Keratinocyte (primary cell): ENCODE data around the gene KCNMA1. TPM values are rescaled to one million over a fixed set of nuclear protein-coding genes. Genes with fewer than 3 reads are reported as not detected.

Source experiments
- DNase-seq: peaks from one replicate; pipeline ENCODE4 v3.0.0-alpha.2; 2011; ENCODE audit warnings: low read depth, missing footprints, low spot score
- FAIRE-seq: peaks from 2 replicates; lab custom pipeline; 2011; peaks lifted over from hg19 to GRCh38; lab: Jason Lieb, UNC
- H2AFZ ChIP-seq: 2 replicates; pipeline ENCODE4 v1.6.0; 2012; ENCODE audit warnings: low read length, control low read depth, inconsistent platforms; ENCODE audit not compliant: control insufficient read depth
- H3K27ac ChIP-seq: 2 replicates; pipeline ENCODE4 v1.5.1; 2011; ENCODE audit warnings: low read length; ENCODE audit not compliant: control insufficient read depth, insufficient read depth
- H3K27me3 ChIP-seq: 3 replicates; pipeline ENCODE4 v1.6.0; 2011; ENCODE audit warnings: low read length; ENCODE audit not compliant: control insufficient read depth, insufficient read depth; ENCODE audit errors: extremely low read depth
- H3K36me3 ChIP-seq, 2 experiments: 2 replicates in 1 of 2; 3 replicates in 1 of 2; pipeline ENCODE4 v1.5.1; 2011; ENCODE audit warnings: low read length in 2 of 2, mild to moderate bottlenecking in 1 of 2; ENCODE audit not compliant: control insufficient read depth in 2 of 2, insufficient read depth in 2 of 2; ENCODE audit errors: extremely low read depth in 1 of 2
- H3K4me1 ChIP-seq: 3 replicates; pipeline ENCODE4 v1.5.1; 2011; ENCODE audit warnings: low read length; ENCODE audit not compliant: control insufficient read depth, insufficient read depth; ENCODE audit errors: extremely low read depth
- H3K4me2 ChIP-seq: 3 replicates; pipeline ENCODE4 v1.6.0; 2011; ENCODE audit warnings: low read depth, low read length; ENCODE audit not compliant: control insufficient read depth, insufficient read depth; ENCODE audit errors: extremely low read depth
- H3K4me3 ChIP-seq, 3 experiments: fragments of 200-600 bp in 1 of 3; sonication (generic) in 1 of 3; 2 replicates in 2 of 3; 3 replicates in 1 of 3; pipeline ENCODE4 v1.5.1; 2011 to 2016; ENCODE audit warnings: low read length in 3 of 3, mild to moderate bottlenecking in 3 of 3, control low read depth in 2 of 3, inconsistent platforms in 1 of 3, low read depth in 1 of 3, mixed read lengths in 1 of 3, mixed run types in 1 of 3, moderate library complexity in 1 of 3; ENCODE audit not compliant: control insufficient read depth in 2 of 3, insufficient read depth in 2 of 3; ENCODE audit errors: extremely low read depth in 1 of 3
- H3K79me2 ChIP-seq: 2 replicates; pipeline ENCODE4 v1.6.0; 2012; ENCODE audit warnings: low read length; ENCODE audit not compliant: control insufficient read depth, insufficient read depth
- H3K9ac ChIP-seq: 3 replicates; pipeline ENCODE4 v1.6.0; 2011; ENCODE audit warnings: low read length; ENCODE audit not compliant: control insufficient read depth, insufficient read depth; ENCODE audit errors: extremely low read depth
- H3K9me1 ChIP-seq: 3 replicates; pipeline ENCODE4 v1.6.0; 2011; ENCODE audit warnings: low read length; ENCODE audit not compliant: control insufficient read depth, insufficient read depth; ENCODE audit errors: extremely low read depth
- H3K9me3 ChIP-seq: 2 replicates; pipeline ENCODE4 v1.5.1; 2012; ENCODE audit warnings: low read depth, low read length; ENCODE audit not compliant: control insufficient read depth
- H4K20me1 ChIP-seq: 3 replicates; pipeline ENCODE4 v1.6.0; 2011; ENCODE audit warnings: low read length; ENCODE audit not compliant: control insufficient read depth, insufficient read depth; ENCODE audit errors: extremely low read depth
- CTCF ChIP-seq, 3 experiments: IDR thresholded peaks in 1 of 3; conservative IDR thresholded peaks in 1 of 3; optimal IDR thresholded peaks in 1 of 3; 2 replicates in 2 of 3; 3 replicates in 1 of 3; pipeline versions ENCODE3 to v1.5.1; 2011; ENCODE audit warnings: low read length in 3 of 3, mild to moderate bottlenecking in 3 of 3, moderate library complexity in 2 of 3, control low read depth in 1 of 3, inconsistent platforms in 1 of 3; ENCODE audit not compliant: insufficient read depth in 2 of 3; ENCODE audit errors: extremely low read depth in 1 of 3
- EZH2 ChIP-seq: IDR thresholded peaks from one replicate; pipeline ENCODE4 v1.6.1; 2012; ENCODE audit warnings: inconsistent platforms, mild to moderate bottlenecking, low read length, moderate library complexity
- dilution Hi-C: fragments of 300-500 bp; cut with MboI; formaldehyde crosslinking; loops from one replicate; pipeline ENCODE4 v1.7.0; 2020; ENCODE audit warnings: low sequenced_read_pairs; ENCODE audit not compliant: extremely low pct_ligation_motif_present
- polyA plus RNA-seq, 5 experiments: library from polyadenylated mRNA; depleted of rRNA in 3 of 5; stranded (reverse) in 3 of 5; stranded (forward) in 1 of 5; unstranded in 1 of 5; fragments of >200 nt; gene quantifications; 1 replicate in 1 of 5; 2 replicates in 3 of 5; 3 replicates in 1 of 5; pipeline versions ENCODE4 v1.2.1 to v1.2.3, GENCODE V29; 2011 to 2012; ENCODE audit warnings: missing spikeins in 2 of 5, low read depth in 1 of 5, low replicate concordance in 1 of 5

Gene KCNMA1
- polyA plus RNA-seq, 1 donor (not counting 4 experiments of a cell fraction or from before 2014, with no cell fraction given) = 6.3 TPM

GRCh38 chr10:76977046-76977445 lies 660.6 kb downstream of the KCNMA1 start:
- Histone ChIP-seq H3K4me3 (no peak overlapping the region), H4K20me1 (no peaks in the 10 kb centered on the region), H3K27ac (no peak overlapping the region), H3K36me3 (no peaks in the 10 kb centered on the region), H3K4me1 (no peaks in the 10 kb centered on the region), H3K9me3 (no peaks in the 10 kb centered on the region), H3K27me3 (no peaks in the 10 kb centered on the region), H3K9me1 (no peaks in the 10 kb centered on the region), H3K79me2 (no peaks in the 10 kb centered on the region), H3K9ac (no peak overlapping the region), H3K4me2 (no peak overlapping the region), H2AFZ (no peak overlapping the region)
- no peak for TF ChIP-seq CTCF (optimal IDR thresholded peaks at IDR 0.05 in 1 of 3, IDR thresholded peaks at IDR 0.05 in 1 of 3, conservative IDR thresholded peaks at IDR 0.05 in 1 of 3; ENCODE audit: extremely low read depth in 1 of 3, insufficient read depth in 2 of 3, low read length in 3 of 3)
- FAIRE-seq (no peak), DNase-seq (no peak)
- dilution Hi-C loops = no loop called here

GRCh38 chr10:76976142-76976541 lies 661.5 kb downstream of the KCNMA1 start:
- H3K4me3 ChIP-seq = no peak overlapping the region
- H3K9me3 ChIP-seq = no peaks in the 10 kb centered on the region
- no peaks in the 10 kb centered on the region for H3K27me3 ChIP-seq
- no peaks in the 10 kb centered on the region for H3K4me1 ChIP-seq
- dilution Hi-C loops = no loop called here
- H3K79me2 ChIP-seq = no peaks in the 10 kb centered on the region
- no peak overlapping the region for H3K9ac ChIP-seq
- H2AFZ ChIP-seq = no peak overlapping the region
- no peak for FAIRE-seq
- no peaks in the 10 kb centered on the region for H3K36me3 ChIP-seq
- no peak for DNase-seq
- TF ChIP-seq CTCF (optimal IDR thresholded peaks at IDR 0.05 in 1 of 3, IDR thresholded peaks at IDR 0.05 in 1 of 3, conservative IDR thresholded peaks at IDR 0.05 in 1 of 3; ENCODE audit: extremely low read depth in 1 of 3, insufficient read depth in 2 of 3, low read length in 3 of 3) = no peak
- TF ChIP-seq EZH2 = no peak
- no peak overlapping the region for H3K27ac ChIP-seq
- H3K4me2 ChIP-seq = no peak overlapping the region
- no peaks in the 10 kb centered on the region for H4K20me1 ChIP-seq
- H3K9me1 ChIP-seq = no peaks in the 10 kb centered on the region
